H1 (cell line): ENCODE data around the gene KRTAP2-4. TPM values are rescaled to one million over a fixed set of nuclear protein-coding genes. Genes with fewer than 3 reads are reported as not detected.

ENCODE experiments used
- EZH2 ChIP-seq: fragments of 200-600 bp; sonication (generic); IDR thresholded peaks from 2 replicates; pipeline ENCODE4 v1.7.1; 2012; ENCODE audit warnings: low read depth, mild to moderate bottlenecking, moderate library complexity, low read length, inconsistent platforms; ENCODE audit not compliant: severe bottlenecking
- RBBP5 ChIP-seq: IDR thresholded peaks from 2 replicates; pipeline ENCODE4 v1.7.1; 2012; ENCODE audit warnings: low read depth, mild to moderate bottlenecking, inconsistent platforms, low read length, moderate library complexity, borderline replicate concordance
- RFX5 ChIP-seq: IDR thresholded peaks from 2 replicates; pipeline ENCODE4 v1.6.1; 2011; ENCODE audit warnings: low read depth, low read length, improper control_type of control experiment, borderline replicate concordance
- SP4 ChIP-seq: IDR thresholded peaks from 2 replicates; pipeline ENCODE4 v1.6.1; 2012; ENCODE audit warnings: low read length, inconsistent platforms
- SUZ12 ChIP-seq: fragments of 200-600 bp; sonication (generic); IDR thresholded peaks from 2 replicates; pipeline ENCODE4 v1.6.1; 2012; ENCODE audit warnings: mild to moderate bottlenecking, inconsistent platforms, low read length, moderate library complexity, mixed read lengths
- polyA plus RNA-seq, 7 experiments: library from polyadenylated mRNA; depleted of rRNA in 3 of 7; stranded (reverse) in 5 of 7; unstranded in 2 of 7; fragments of >200 nt in 5 of 7; fragments of 200-250 nt in 2 of 7; gene quantifications; 1 replicate in 5 of 7; 2 replicates in 1 of 7; 4 replicates in 1 of 7; pipeline versions ENCODE4 v1.2.1 to v1.2.3, GENCODE V29; 2011 to 2013; ENCODE audit warnings: missing spikeins in 2 of 7, mixed read lengths in 2 of 7
- total RNA-seq: library from RNA; stranded (reverse); fragmentation: NEBNext Ultra II Directional; extraction: Animal tissue kit (Norgen Biotek cat#: 25700); gene quantifications from 2 replicates; pipeline ENCODE4 v1.2.1, GENCODE V29; 2021
- TF ChIP-seq, protein P1 (sequence below): fragments of 300-600 bp; sonication (generic); IDR thresholded peaks from 2 replicates; pipeline ENCODE4 v1.7.1; 2012; ENCODE audit warnings: low read length, moderate library complexity, mild to moderate bottlenecking, inconsistent platforms; ENCODE audit not compliant: insufficient replicate concordance

KRTAP2-4 gene
- total and polyA plus RNA-seq, 2 of the 8 experiments (the other 6 are each of a cell fraction or from before 2014, with no cell fraction given) = not detected

DNA sequence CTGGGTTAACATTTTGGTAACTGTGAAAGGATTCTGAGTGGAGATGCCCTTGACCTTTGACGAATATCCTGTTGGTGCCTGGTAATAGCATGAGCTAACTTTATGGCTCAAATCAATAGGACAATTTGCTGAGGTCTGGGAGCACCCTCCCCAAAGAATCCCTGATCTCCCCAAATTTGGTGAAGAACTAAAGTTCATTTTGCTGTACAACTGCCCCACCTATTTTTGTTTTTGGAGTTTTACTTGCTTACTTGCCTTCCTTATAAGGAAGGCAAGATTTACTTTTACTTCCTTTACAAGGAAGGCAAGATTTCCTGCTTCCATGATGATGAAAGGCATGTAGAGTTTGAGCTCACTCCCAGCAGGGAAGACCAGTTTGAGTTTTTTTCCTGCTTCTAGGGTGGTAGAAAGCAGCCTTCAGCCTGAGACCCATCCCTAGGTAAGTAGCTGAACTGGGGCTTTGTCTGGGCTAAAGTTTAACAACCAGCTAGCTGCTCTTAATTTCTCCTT is 42.3 kb upstream of the KRTAP2-4 start (continued):
- TF ChIP-seq, protein P1, sequence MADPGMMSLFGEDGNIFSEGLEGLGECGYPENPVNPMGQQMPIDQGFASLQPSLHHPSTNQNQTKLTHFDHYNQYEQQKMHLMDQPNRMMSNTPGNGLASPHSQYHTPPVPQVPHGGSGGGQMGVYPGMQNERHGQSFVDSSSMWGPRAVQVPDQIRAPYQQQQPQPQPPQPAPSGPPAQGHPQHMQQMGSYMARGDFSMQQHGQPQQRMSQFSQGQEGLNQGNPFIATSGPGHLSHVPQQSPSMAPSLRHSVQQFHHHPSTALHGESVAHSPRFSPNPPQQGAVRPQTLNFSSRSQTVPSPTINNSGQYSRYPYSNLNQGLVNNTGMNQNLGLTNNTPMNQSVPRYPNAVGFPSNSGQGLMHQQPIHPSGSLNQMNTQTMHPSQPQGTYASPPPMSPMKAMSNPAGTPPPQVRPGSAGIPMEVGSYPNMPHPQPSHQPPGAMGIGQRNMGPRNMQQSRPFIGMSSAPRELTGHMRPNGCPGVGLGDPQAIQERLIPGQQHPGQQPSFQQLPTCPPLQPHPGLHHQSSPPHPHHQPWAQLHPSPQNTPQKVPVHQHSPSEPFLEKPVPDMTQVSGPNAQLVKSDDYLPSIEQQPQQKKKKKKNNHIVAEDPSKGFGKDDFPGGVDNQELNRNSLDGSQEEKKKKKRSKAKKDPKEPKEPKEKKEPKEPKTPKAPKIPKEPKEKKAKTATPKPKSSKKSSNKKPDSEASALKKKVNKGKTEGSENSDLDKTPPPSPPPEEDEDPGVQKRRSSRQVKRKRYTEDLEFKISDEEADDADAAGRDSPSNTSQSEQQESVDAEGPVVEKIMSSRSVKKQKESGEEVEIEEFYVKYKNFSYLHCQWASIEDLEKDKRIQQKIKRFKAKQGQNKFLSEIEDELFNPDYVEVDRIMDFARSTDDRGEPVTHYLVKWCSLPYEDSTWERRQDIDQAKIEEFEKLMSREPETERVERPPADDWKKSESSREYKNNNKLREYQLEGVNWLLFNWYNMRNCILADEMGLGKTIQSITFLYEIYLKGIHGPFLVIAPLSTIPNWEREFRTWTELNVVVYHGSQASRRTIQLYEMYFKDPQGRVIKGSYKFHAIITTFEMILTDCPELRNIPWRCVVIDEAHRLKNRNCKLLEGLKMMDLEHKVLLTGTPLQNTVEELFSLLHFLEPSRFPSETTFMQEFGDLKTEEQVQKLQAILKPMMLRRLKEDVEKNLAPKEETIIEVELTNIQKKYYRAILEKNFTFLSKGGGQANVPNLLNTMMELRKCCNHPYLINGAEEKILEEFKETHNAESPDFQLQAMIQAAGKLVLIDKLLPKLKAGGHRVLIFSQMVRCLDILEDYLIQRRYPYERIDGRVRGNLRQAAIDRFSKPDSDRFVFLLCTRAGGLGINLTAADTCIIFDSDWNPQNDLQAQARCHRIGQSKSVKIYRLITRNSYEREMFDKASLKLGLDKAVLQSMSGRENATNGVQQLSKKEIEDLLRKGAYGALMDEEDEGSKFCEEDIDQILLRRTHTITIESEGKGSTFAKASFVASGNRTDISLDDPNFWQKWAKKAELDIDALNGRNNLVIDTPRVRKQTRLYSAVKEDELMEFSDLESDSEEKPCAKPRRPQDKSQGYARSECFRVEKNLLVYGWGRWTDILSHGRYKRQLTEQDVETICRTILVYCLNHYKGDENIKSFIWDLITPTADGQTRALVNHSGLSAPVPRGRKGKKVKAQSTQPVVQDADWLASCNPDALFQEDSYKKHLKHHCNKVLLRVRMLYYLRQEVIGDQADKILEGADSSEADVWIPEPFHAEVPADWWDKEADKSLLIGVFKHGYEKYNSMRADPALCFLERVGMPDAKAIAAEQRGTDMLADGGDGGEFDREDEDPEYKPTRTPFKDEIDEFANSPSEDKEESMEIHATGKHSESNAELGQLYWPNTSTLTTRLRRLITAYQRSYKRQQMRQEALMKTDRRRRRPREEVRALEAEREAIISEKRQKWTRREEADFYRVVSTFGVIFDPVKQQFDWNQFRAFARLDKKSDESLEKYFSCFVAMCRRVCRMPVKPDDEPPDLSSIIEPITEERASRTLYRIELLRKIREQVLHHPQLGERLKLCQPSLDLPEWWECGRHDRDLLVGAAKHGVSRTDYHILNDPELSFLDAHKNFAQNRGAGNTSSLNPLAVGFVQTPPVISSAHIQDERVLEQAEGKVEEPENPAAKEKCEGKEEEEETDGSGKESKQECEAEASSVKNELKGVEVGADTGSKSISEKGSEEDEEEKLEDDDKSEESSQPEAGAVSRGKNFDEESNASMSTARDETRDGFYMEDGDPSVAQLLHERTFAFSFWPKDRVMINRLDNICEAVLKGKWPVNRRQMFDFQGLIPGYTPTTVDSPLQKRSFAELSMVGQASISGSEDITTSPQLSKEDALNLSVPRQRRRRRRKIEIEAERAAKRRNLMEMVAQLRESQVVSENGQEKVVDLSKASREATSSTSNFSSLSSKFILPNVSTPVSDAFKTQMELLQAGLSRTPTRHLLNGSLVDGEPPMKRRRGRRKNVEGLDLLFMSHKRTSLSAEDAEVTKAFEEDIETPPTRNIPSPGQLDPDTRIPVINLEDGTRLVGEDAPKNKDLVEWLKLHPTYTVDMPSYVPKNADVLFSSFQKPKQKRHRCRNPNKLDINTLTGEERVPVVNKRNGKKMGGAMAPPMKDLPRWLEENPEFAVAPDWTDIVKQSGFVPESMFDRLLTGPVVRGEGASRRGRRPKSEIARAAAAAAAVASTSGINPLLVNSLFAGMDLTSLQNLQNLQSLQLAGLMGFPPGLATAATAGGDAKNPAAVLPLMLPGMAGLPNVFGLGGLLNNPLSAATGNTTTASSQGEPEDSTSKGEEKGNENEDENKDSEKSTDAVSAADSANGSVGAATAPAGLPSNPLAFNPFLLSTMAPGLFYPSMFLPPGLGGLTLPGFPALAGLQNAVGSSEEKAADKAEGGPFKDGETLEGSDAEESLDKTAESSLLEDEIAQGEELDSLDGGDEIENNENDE = no peak
- TF ChIP-seq RBBP5 (no peak), EZH2 (no peak), RFX5 (no peak), SUZ12 (no peak), SP4 (no peak)
